HepG2 (cell line): Measurements from ENCODE around the gene PLVAP. TPM values are rescaled to one million over a fixed set of nuclear protein-coding genes. Genes with fewer than 3 reads are reported as not detected.

Source experiments
- DMAP1 ChIP-seq: IDR thresholded peaks from 2 replicates; pipeline ENCODE4 v1.6.1; 2016
- FOXK2 ChIP-seq: fragments of 450-650 bp; IDR thresholded peaks from 2 replicates; pipeline ENCODE4 v1.6.1; 2016
- GABPB1 ChIP-seq: IDR thresholded peaks from 2 replicates; pipeline ENCODE4 v1.6.1; 2016; ENCODE audit warnings: mild to moderate bottlenecking, missing genetic modification reagents, moderate library complexity, missing compliant biosample characterization
- MXD1 ChIP-seq: sonication (generic); formaldehyde crosslinking; IDR thresholded peaks from 2 replicates; pipeline ENCODE4 v1.4.0; 2020; ENCODE audit warnings: mild to moderate bottlenecking, missing genetic modification reagents
- PRDM10 ChIP-seq: sonication (generic); formaldehyde crosslinking; IDR thresholded peaks from 2 replicates; pipeline ENCODE4 v1.4.0; 2020; ENCODE audit warnings: low read depth, missing genetic modification reagents
- PRMT3 ChIP-seq: sonication (generic); formaldehyde crosslinking; IDR thresholded peaks from 2 replicates; pipeline ENCODE4 v1.8.1; 2022; ENCODE audit warnings: low read depth, mild to moderate bottlenecking, moderate library complexity, missing genetic modification reagents, borderline replicate concordance
- PTBP1 ChIP-seq: fragments of 200-400 bp; formaldehyde crosslinking; IDR thresholded peaks from 2 replicates; pipeline ENCODE4 v1.6.1; 2018; ENCODE audit warnings: low read length, low read depth; ENCODE audit not compliant: poor library complexity, severe bottlenecking
- RFX3 ChIP-seq: IDR thresholded peaks from 2 replicates; pipeline ENCODE4 v1.6.1; 2016; ENCODE audit warnings: missing biosample characterization, missing genetic modification reagents
- RNF2 ChIP-seq: fragments of 450-650 bp; conservative IDR thresholded peaks from 2 replicates; pipeline ENCODE4 v1.6.1; 2016; ENCODE audit warnings: low read depth
- SP1 ChIP-seq, 2 experiments: fragments of 450-650 bp in 1 of 2; sonication (generic) in 1 of 2; formaldehyde crosslinking in 1 of 2; IDR thresholded peaks; 2 replicates each; pipeline versions ENCODE4 v1.4.0 to v1.6.1; 2016 to 2020; ENCODE audit warnings: missing genetic modification reagents in 1 of 2
- SP2 ChIP-seq: sonication (generic); formaldehyde crosslinking; IDR thresholded peaks from 2 replicates; pipeline ENCODE4 v1.5.1; 2020; ENCODE audit warnings: mild to moderate bottlenecking, missing genetic modification reagents
- TMF1 ChIP-seq: sonication (generic); formaldehyde crosslinking; IDR thresholded peaks from 2 replicates; pipeline ENCODE4 v1.8.1; 2022; ENCODE audit warnings: low read depth, missing genetic modification reagents
- TOPORS ChIP-seq: sonication (generic); formaldehyde crosslinking; IDR thresholded peaks from 2 replicates; pipeline ENCODE4 v1.8.0; 2023; ENCODE audit warnings: mild to moderate bottlenecking, missing genetic modification reagents
- ZFP90 ChIP-seq: sonication (generic); formaldehyde crosslinking; IDR thresholded peaks from 2 replicates; pipeline ENCODE4 v1.8.0; 2022; ENCODE audit warnings: missing genetic modification reagents, mild to moderate bottlenecking, inconsistent platforms, borderline replicate concordance
- ZNF10 ChIP-seq: sonication (generic); formaldehyde crosslinking; IDR thresholded peaks from 2 replicates; pipeline ENCODE4 v1.4.0; 2020; ENCODE audit warnings: mild to moderate bottlenecking, low read depth, missing genetic modification reagents, borderline replicate concordance
- ZNF331 ChIP-seq: sonication (generic); formaldehyde crosslinking; IDR thresholded peaks from 2 replicates; pipeline ENCODE4 v1.4.0; 2020; ENCODE audit warnings: missing genetic modification reagents
- polyA plus RNA-seq, 8 experiments: library from polyadenylated mRNA; depleted of rRNA in 3 of 8; stranded (reverse) in 7 of 8; unstranded in 1 of 8; fragments of >200 nt; fragmentation: Illumina TruSeq in 4 of 8; extraction: Trizol in 4 of 8; gene quantifications; 2 replicates each; pipeline versions ENCODE4 v1.2.1 to v1.2.3, GENCODE V29; 2011 to 2016; ENCODE audit warnings: low read depth in 4 of 8, missing spikeins in 1 of 8, mixed read lengths in 1 of 8; ENCODE audit not compliant: insufficient read depth in 1 of 8
- total RNA-seq, 5 experiments: library from RNA; depleted of rRNA; stranded (reverse); fragments of >200 nt; fragmentation: Illumina TruSeq; extraction: Trizol; gene quantifications; 2 replicates each; pipeline ENCODE4 v1.2.3, GENCODE V29; 2016; ENCODE audit warnings: low read depth in 1 of 5
- TF ChIP-seq, protein P1 (sequence below): sonication (generic); IDR thresholded peaks from 2 replicates; pipeline ENCODE4 v1.6.1; 2016; ENCODE audit warnings: low read depth, borderline replicate concordance
- TF ChIP-seq, protein P2 (sequence below), 2 experiments: fragments of 450-650 bp in 1 of 2; sonication (generic) in 1 of 2; formaldehyde crosslinking; IDR thresholded peaks; 2 replicates each; pipeline versions ENCODE4 v1.5.0 to v1.8.0; 2020 to 2022; ENCODE audit warnings: mild to moderate bottlenecking in 1 of 2, missing genetic modification reagents in 1 of 2

Gene PLVAP
- total and polyA plus RNA-seq, 2 of the 13 experiments (the other 11 are each of a cell fraction or from before 2014, with no cell fraction given) = 0.26 TPM; not detected in 1

DNA sequence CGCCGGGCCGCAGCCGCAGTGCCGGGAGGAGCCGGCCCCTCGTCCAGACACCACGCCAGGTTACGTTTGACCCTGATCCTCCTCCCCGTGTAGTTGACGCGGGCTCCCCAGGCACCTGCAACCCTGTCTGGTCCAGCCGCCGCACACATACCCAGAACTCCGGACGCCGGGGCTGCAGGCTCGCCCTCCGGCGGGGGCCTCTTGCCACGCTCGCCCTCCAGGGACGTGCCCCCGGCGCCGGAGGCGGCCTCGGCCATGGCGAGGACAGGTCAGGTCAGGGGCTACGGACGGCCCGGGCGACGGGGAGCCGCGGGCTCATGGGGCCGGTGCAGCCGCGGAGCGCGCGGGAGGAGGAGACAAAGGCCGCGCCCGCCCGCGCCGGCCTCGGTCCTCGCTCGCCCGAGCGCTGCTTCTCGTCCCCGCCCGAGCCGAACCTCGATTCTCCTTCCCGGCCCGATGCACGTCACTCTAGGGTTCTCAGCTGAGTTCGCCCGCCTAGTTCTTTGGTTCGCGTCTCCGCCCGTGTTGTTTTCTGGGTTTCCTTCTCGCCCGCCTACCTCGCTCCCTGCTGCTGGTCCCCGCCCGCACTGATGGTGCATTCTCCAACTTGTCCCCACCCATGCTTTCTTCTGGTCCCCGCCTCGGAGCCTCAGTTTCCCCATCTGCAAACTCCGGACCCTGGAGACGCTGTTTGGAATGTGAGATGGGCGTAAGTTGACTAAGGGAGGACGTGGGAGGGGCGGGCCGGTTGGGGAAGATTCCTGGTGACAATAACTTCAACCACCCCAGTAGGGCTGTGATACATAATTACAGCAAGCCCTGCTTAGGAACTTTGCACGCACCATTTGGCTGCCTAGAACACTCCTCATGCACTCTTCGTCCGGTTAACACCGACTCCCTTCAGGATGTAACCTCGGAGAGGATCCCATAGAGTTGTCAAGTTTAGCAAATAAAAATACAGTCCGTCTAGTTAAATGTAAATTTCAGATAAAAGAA lies 42.4 kb downstream of the PLVAP start, which contains the start of gene ANO8 (continued):
- TF ChIP-seq PRDM10 (CRISPR knock-in tag) = no peak
- TF ChIP-seq TMF1 (CRISPR knock-in tag) = peak; percentile 74; the same call in 1 of the 2 replicates
- TF ChIP-seq ZNF331 (CRISPR knock-in tag) = peak; percentile 41; the same call in 1 of the 2 replicates
- TF ChIP-seq PTBP1 = peak; percentile 76
- TF ChIP-seq SP2 (CRISPR knock-in tag) = peak; percentile 66
- TF ChIP-seq RNF2 = no peak; the same call in 1 of the 2 replicates
- TF ChIP-seq, protein P1, sequence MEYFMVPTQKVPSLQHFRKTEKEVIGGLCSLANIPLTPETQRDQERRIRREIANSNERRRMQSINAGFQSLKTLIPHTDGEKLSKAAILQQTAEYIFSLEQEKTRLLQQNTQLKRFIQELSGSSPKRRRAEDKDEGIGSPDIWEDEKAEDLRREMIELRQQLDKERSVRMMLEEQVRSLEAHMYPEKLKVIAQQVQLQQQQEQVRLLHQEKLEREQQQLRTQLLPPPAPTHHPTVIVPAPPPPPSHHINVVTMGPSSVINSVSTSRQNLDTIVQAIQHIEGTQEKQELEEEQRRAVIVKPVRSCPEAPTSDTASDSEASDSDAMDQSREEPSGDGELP = peak; percentile 97
- no peak for TF ChIP-seq ZNF10 (CRISPR knock-in tag)
- peak; percentile 82 for TF ChIP-seq GABPB1 (CRISPR knock-in tag)
- TF ChIP-seq SP1 (IDR thresholded peaks at IDR 0.05) = no peak
- peak; percentile 81 for TF ChIP-seq SP1 (CRISPR knock-in tag; IDR thresholded peaks at IDR 0.05)
- TF ChIP-seq ZFP90 (CRISPR knock-in tag) = no peak; the same call in 1 of the 2 replicates
- TF ChIP-seq DMAP1 (CRISPR knock-in tag) = no peak
- peak; percentile 79; the same call in 1 of the 2 replicates for TF ChIP-seq MXD1 (CRISPR knock-in tag)
- TF ChIP-seq FOXK2 = peak; percentile 32; the same call in 1 of the 2 replicates
- TF ChIP-seq TOPORS (CRISPR knock-in tag) = 0 out of 2 replicates have a peak, but pooled peaks have one; percentile 80
- no peak for TF ChIP-seq RFX3
- 0 out of 2 replicates have a peak, but pooled peaks have one; percentile 84 for TF ChIP-seq PRMT3 (CRISPR knock-in tag)
- TF ChIP-seq, protein P2, sequence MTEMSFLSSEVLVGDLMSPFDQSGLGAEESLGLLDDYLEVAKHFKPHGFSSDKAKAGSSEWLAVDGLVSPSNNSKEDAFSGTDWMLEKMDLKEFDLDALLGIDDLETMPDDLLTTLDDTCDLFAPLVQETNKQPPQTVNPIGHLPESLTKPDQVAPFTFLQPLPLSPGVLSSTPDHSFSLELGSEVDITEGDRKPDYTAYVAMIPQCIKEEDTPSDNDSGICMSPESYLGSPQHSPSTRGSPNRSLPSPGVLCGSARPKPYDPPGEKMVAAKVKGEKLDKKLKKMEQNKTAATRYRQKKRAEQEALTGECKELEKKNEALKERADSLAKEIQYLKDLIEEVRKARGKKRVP (CRISPR knock-in tag; IDR thresholded peaks at IDR 0.05) = no peak
